ENCODE measurements around the gene GGTA1. TPM values are rescaled to one million over a fixed set of nuclear protein-coding genes. Genes with fewer than 3 reads are reported as not detected.

GGTA1 gene
- total RNA-seq (1 to 10 TPM; 4.8 to 7.5 TPM), polyA plus RNA-seq (ENCODE audit: insufficient read length in 6 of 6) (10 to 100 TPM in 1 of 6 donors, 1 to 10 TPM in 5; 7.2 to 10.2 (median 7.7) TPM)
- long read RNA-seq, donor 1, transcript GGTA1P-203 (6 exons, 1,487 nt), result major isoform, 5 of 5 reads
- long read RNA-seq, donor 1, partial matches to known transcripts, result 0 of 5 reads
- long read RNA-seq, donor 1, other reads (novel, unspliced or antisense), result 0 of 5 reads
- long read RNA-seq, donor 2, partial matches to known transcripts, result 0 of 3 reads
- long read RNA-seq, donor 2, other reads (novel, unspliced or antisense), result 0 of 3 reads
- long read RNA-seq, donor 3, partial matches to known transcripts, result 0 of 3 reads
- long read RNA-seq, donor 3, other reads (novel, unspliced or antisense), result 0 of 3 reads
- long read RNA-seq, donor 4, transcript GGTA1P-203 (6 exons, 1,487 nt), result major isoform, 5 of 11 reads
- long read RNA-seq, donor 4, partial matches to known transcripts, result 3 of 11 reads
- long read RNA-seq, donor 4, other reads (novel, unspliced or antisense), result 3 of 11 reads
- long read RNA-seq, donor 5, partial matches to known transcripts, result 0 of 2 reads
- long read RNA-seq, donor 5, other reads (novel, unspliced or antisense), result 0 of 2 reads
- long read RNA-seq, donor 6, transcript GGTA1P-203 (6 exons, 1,487 nt), result major isoform, 6 of 6 reads
- long read RNA-seq, donor 6, partial matches to known transcripts, result 0 of 6 reads
- long read RNA-seq, donor 6, other reads (novel, unspliced or antisense), result 0 of 6 reads
- long read RNA-seq, donor 7, partial matches to known transcripts, result 0 of 2 reads
- long read RNA-seq, donor 7, other reads (novel, unspliced or antisense), result 0 of 2 reads
- long read RNA-seq, donor 8, partial matches to known transcripts, result 0 of 1 reads
- long read RNA-seq, donor 8, other reads (novel, unspliced or antisense), result 0 of 1 reads
- long read RNA-seq, donor 9, result 0 reads
- long read RNA-seq, donor 10, transcript GGTA1P-203 (6 exons, 1,487 nt), result major isoform, 5 of 8 reads
- long read RNA-seq, donor 10, partial matches to known transcripts, result 2 of 8 reads
- long read RNA-seq, donor 10, other reads (novel, unspliced or antisense), result 1 of 8 reads
- long read RNA-seq, donor 11, partial matches to known transcripts, result 0 of 3 reads
- long read RNA-seq, donor 11, other reads (novel, unspliced or antisense), result 0 of 3 reads
- long read RNA-seq, donor 12, partial matches to known transcripts, result 0 of 2 reads
- long read RNA-seq, donor 12, other reads (novel, unspliced or antisense), result 0 of 2 reads

DNA sequence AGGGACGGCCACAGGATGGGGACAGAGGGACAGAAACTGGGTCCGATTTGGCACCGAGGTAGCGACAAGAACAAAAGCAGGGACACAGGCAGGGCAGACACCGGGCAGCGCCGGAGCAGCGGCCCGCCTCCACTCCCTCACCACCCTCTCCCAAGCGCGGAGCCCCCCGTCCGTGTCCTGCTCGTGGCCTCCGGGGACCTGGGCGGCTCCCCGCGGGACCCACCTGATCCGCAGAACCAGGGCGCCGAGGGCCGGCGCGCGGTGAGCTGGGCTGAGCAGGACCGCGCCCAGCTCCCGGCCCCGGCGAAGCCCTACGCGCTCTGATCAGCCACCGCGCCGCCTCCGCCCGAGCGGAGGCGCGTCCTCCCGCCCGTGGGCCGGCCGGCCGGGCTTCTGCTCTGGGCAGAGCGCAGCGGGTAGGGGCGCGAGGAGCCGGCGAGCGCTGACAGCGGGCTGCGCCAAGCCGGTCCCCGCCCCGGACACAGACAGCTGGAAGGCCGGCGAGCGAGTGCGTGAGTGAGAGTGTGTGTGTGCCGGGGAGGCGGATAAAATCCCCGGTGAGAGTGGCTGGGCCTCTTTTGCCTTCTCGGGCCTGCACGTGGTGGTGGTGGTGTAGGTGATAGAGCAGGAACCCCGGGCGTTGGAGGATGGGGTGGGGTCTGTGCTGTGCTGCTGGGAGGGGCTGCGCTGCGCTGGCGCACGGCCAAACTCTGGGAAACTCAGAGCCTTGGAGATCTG lies at the start of gene GGTA1:
GGTA1 (minus strand) TSS at position 418 of the 738 bp plus-strand sequence. CDS start 31,922 bp downstream, outside the sequence.
- ATAC-seq (peak; percentile 80), DNase-seq (peak; percentile 54 to 95 (median 62))
- H3K4me1 ChIP-seq, result peaks cover 4 to 43% of the 10 kb centered on the region in 2 donors
- no peak for TF ChIP-seq CTCF (IDR thresholded peaks at IDR 0.05)
- H3K9me3 ChIP-seq, result peaks cover 0 to 7% of the 10 kb centered on the region in 2 donors
- H3K36me3 ChIP-seq, result no peaks in the 10 kb centered on the region
- H3K4me3 ChIP-seq, result peak within 1 kb of the TSS; percentile 41 to 54
- peak within 1 kb of the TSS; percentile 75 to 79 for H3K27ac ChIP-seq
- H3K27me3 ChIP-seq, result peaks cover 0 to 27% of the 10 kb centered on the region in 2 donors
- intact Hi-C loops (cut with DNase I), result no loop called here

DNA sequence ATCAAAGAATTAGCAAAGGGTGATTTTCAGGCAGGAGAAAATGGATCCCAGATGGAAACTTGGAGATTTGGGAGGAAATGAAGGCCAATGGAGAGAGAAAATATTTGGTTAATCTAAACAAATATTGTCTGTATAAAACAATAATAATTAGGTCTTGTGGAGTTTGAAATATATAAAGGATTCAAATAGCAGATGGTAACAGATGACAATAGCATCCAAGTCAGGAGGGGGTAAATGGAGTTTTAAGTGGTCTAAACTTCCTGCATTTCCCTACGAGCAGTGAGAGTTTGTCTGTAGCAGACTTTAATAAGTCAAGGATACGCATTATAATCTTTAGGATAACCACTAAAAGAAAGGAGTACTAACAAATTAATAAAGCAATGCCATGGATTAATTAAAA lies 49.0 kb upstream of the GGTA1 start:
- Histone ChIP-seq H3K36me3 (no peaks in the 10 kb centered on the region), H3K27me3 (peaks cover 0 to 5% of the 10 kb centered on the region in 2 donors), H3K9me3 (no peaks in the 10 kb centered on the region), H3K4me1 (peaks cover 9 to 21% of the 10 kb centered on the region in 2 donors), H3K4me3 (no peak overlapping the region), H3K27ac (no peak overlapping the region)
- no peak for TF ChIP-seq CTCF (IDR thresholded peaks at IDR 0.05)
- peak in 2 of 4 donors; percentile 35 to 50 for DNase-seq
- no peak for ATAC-seq
- intact Hi-C loops (cut with DNase I), result loop anchor here in 1 of 2 donors (5.0 kb wide), 2 partner anchors 139 to 444 kb away; no protein-coding TSS in a partner anchor

DNA sequence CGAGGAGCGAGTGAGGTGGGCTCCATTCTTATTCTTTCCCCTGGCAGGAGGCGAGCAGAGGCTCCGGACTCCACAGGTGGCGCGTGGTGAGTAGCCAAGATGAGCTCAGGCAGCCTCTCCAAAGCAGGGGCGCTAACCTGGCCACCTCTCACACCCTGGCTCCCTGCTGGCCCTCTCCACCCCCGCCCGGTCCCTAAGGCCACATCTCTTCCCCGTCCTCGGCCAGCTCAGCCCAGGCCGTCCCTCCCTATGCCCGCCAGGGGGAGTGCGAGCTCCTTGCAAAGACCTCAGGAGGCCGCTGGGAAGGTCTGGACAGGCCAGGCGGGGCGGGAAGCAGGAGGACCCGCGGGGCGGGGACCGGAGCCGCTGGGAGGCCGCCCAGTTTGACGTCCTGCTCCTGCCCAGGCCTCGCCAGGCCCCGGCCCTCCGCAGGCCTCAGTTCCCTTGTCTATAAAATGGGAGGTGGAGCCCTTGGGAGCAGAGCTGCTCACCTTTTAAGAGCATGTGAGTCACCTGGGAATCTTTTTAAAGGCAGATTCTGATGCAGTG lies 46.3 kb upstream of the GGTA1 start:
- Histone ChIP-seq H3K27me3 (peaks cover 0 to 5% of the 10 kb centered on the region in 2 donors), H3K27ac (no peak overlapping the region), H3K4me3 (no peak overlapping the region), H3K4me1 (peaks cover 9 to 20% of the 10 kb centered on the region in 2 donors), H3K9me3 (no peaks in the 10 kb centered on the region), H3K36me3 (no peaks in the 10 kb centered on the region)
- intact Hi-C loops (cut with DNase I), result loop anchor here in 1 of 2 donors (5.0 kb wide), 2 partner anchors 141 to 446 kb away; no protein-coding TSS in a partner anchor
- TF ChIP-seq CTCF (IDR thresholded peaks at IDR 0.05), result peak; percentile 90 to 97
- peak; percentile 99 for ATAC-seq
- DNase-seq, result peak; percentile 91 to 97 (median 96)

GRCh38 chr9:121545150-121545874 lies 45.7 kb upstream of the GGTA1 start:
- DNase-seq (peak in 1 of 4 donors; percentile 80), ATAC-seq (no peak)
- Histone ChIP-seq H3K4me3 (no peak overlapping the region), H3K27ac (no peak overlapping the region), H3K36me3 (no peaks in the 10 kb centered on the region), H3K27me3 (no peaks in the 10 kb centered on the region), H3K9me3 (no peaks in the 10 kb centered on the region), H3K4me1 (peaks cover 9 to 14% of the 10 kb centered on the region in 2 donors)
- intact Hi-C loops (cut with DNase I), result loop anchor here in 1 of 2 donors (5.0 kb wide), 2 partner anchors 142 to 447 kb away; no protein-coding TSS in a partner anchor
- no peak for TF ChIP-seq CTCF (IDR thresholded peaks at IDR 0.05)

Measured in left lung (tissue), 14 donors.